ENCODE results near the gene IRF8. TPM values are rescaled to one million over a fixed set of nuclear protein-coding genes. Genes with fewer than 3 reads are reported as not detected.
"Not testable (repeated sequence)": the region's sequence is repeated elsewhere in the genome, so short reads cannot be mapped to it uniquely, and the experiment has no call there.

IRF8 gene
- total RNA-seq, 2 experiments from 2014 or later: 60.3 to 61.3 TPM

- POLR2A ChIA-PET: no interaction called here
- CTCF ChIA-PET: no interaction called here
Observed at GRCh38 chr16:85863384-85863774, 35.6 kb upstream of the IRF8 start.

- CTCF ChIA-PET: interaction anchor here (1.8 kb wide), 1 partner anchor 44 kb away, joined by 5 read pairs; no protein-coding TSS in a partner anchor
- POLR2A ChIA-PET: no interaction called here
Observed at GRCh38 chr16:85864965-85865364, 34.0 kb upstream of the IRF8 start.

GRCh38 chr16:85867189-85867588 is 31.8 kb upstream of the IRF8 start:
- POLR2A ChIA-PET: no interaction called here
- CTCF ChIA-PET: interaction anchor here (0.6 kb wide), 1 partner anchor 622 kb away, joined by 3 read pairs; no protein-coding TSS in a partner anchor

- POLR2A ChIA-PET: no interaction called here
- CTCF ChIA-PET: interaction anchor here (1.5 kb wide), 1 partner anchor 47 kb away, joined by 5 read pairs; no protein-coding TSS in a partner anchor
Observed at GRCh38 chr16:85868495-85868894, 30.5 kb upstream of the IRF8 start.

GRCh38 chr16:85869206-85869605 is 29.8 kb upstream of the IRF8 start:
- ChIA-PET CTCF (interaction anchor here (1.5 kb wide), 1 partner anchor 48 kb away, joined by 5 read pairs; no protein-coding TSS in a partner anchor), POLR2A (no interaction called here)

GRCh38 chr16:85869785-85870558 is 29.0 kb upstream of the IRF8 start:
- POLR2A ChIA-PET: interaction anchor here (0.6 kb wide), 1 partner anchor 27 kb away, joined by 3 read pairs; no protein-coding TSS in a partner anchor
- CTCF ChIA-PET: interaction anchor here (1.0 to 1.5 kb wide), 2 partner anchors 22 to 49 kb away, joined by 3 to 5 read pairs; no protein-coding TSS in a partner anchor

GRCh38 chr16:85871756-85872155 is 27.2 kb upstream of the IRF8 start:
- CTCF ChIA-PET: no interaction called here
- POLR2A ChIA-PET: no interaction called here

- CTCF ChIA-PET: no interaction called here
- POLR2A ChIA-PET: no interaction called here
Observed at GRCh38 chr16:85872734-85873133, 26.2 kb upstream of the IRF8 start.

GRCh38 chr16:85873153-85873552 is 25.8 kb upstream of the IRF8 start:
- POLR2A ChIA-PET: no interaction called here
- CTCF ChIA-PET: no interaction called here

- CTCF ChIA-PET, POLR2A ChIA-PET: not testable (repeated sequence)
Observed at GRCh38 chr16:85874031-85874430, 24.9 kb upstream of the IRF8 start.

GRCh38 chr16:85878407-85878806 is 20.6 kb upstream of the IRF8 start:
- CTCF ChIA-PET: no interaction called here

GRCh38 chr16:85878875-85879274 is 20.1 kb upstream of the IRF8 start:
- ChIA-PET POLR2A (no interaction called here), CTCF (no interaction called here)

More at GRCh38 chr16:85878407-85878806, 20.6 kb upstream of the IRF8 start:
- POLR2A ChIA-PET: no interaction called here

GRCh38 chr16:85879549-85879948 is 19.4 kb upstream of the IRF8 start:
- ChIA-PET CTCF (no interaction called here), POLR2A (no interaction called here)

- ChIA-PET CTCF (no interaction called here), POLR2A (no interaction called here)
Observed at GRCh38 chr16:85879975-85880831, 18.8 kb upstream of the IRF8 start.

GRCh38 chr16:85880861-85881260 is 18.1 kb upstream of the IRF8 start:
- POLR2A ChIA-PET: no interaction called here

GRCh38 chr16:85881436-85881835 is 17.5 kb upstream of the IRF8 start:
- ChIA-PET CTCF (no interaction called here), POLR2A (no interaction called here)

More at GRCh38 chr16:85880861-85881260, 18.1 kb upstream of the IRF8 start:
- CTCF ChIA-PET: no interaction called here

- CTCF ChIA-PET: no interaction called here
Observed at GRCh38 chr16:85882181-85882810, 16.7 kb upstream of the IRF8 start.

GRCh38 chr16:85883813-85884212 is 15.1 kb upstream of the IRF8 start:
- ChIA-PET CTCF (no interaction called here), POLR2A (no interaction called here)

More at GRCh38 chr16:85882181-85882810, 16.7 kb upstream of the IRF8 start:
- POLR2A ChIA-PET: no interaction called here

- ChIA-PET POLR2A (no interaction called here), CTCF (no interaction called here)
Observed at GRCh38 chr16:85884808-85885463, 14.0 kb upstream of the IRF8 start.

- POLR2A ChIA-PET: no interaction called here
- CTCF ChIA-PET: no interaction called here
Observed at GRCh38 chr16:85885537-85885936, 13.4 kb upstream of the IRF8 start.
